Measurements from ENCODE around the gene ZNG1C.
"Not testable (repeated sequence)": the region's sequence is repeated elsewhere in the genome, so short reads cannot be mapped to it uniquely, and the experiment has no call there.

The ZNG1C gene

DNA sequence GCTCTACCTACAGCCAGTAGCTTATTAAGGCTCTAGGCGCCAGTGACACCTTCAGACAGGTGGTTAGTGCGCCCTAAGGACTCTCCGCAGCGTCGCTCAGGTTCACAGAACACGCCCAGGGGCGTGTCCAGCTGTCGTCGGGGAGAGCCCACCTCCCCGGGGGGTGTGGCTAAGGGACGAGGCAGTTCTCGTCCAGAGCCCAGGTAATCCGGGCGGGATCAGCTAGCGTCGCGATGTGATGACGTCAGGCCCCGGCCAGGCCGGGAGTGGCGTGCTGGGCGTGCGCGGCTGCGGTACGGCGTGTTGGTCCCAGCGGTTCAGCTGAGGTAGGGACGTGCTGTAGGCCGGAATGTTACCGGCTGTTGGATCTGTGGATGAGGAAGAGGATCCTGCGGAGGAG, at the start of gene ZNG1C:
TSS of gene ZNG1C (plus strand) at position 301 of the 400 bp plus-strand sequence. CDS start at position 350, 49 bp downstream.
- not testable (repeated sequence) for DNase-seq

DNA sequence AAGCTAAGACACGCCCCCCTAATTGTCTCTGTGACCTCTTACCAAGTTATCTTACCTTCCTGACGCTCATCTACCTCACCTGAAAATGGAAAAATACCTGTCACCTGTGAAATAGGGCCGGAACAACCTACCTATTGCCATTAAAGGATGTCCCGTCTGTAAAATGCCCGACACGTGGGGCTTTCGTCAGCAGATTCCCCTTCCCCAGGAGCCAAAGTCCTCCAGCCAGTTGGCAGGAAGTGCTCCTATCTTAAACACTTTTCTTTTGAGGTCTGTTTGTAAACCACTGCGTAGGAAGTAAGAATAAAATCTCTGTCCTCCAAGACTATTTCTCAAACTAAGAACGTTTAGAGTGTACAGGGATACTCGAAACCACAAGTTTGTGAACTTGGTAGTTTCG, 654 bp downstream of the ZNG1C start:
- DNase-seq, result not testable (repeated sequence)

GRCh38 chr9:68281041-68281440, 39.3 kb downstream of the ZNG1C start:
- not testable (repeated sequence) for DNase-seq

- DNase-seq, result not testable (repeated sequence)
Observed at GRCh38 chr9:68302567-68302966, 60.8 kb downstream of the ZNG1C start, which contains the start of gene FOXD4L3. TSS of gene FOXD4L3 (plus strand) at chr9:68302867. CDS start at chr9:68302952, 85 bp downstream.

DNA sequence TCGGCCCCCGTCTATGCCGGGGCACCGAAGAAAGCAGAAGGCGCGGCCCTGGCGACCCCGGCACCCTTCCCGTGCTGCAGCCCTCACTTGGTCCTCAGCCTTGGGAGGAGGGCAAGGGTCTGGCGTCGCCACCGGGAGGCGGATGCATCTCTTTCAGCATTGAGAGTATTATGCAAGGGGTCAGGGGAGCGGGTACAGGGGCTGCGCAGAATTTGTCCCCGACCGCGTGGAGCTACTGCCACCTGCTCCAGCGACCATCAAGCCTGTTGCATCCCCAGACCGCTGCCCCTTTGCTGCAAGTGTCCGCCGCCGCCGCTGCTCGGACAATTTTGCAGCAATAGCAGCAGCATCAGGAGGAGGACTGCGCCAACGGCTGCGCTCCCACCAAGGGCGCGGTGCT, 62.0 kb downstream of the ZNG1C start:
- not testable (repeated sequence) for DNase-seq

DNA sequence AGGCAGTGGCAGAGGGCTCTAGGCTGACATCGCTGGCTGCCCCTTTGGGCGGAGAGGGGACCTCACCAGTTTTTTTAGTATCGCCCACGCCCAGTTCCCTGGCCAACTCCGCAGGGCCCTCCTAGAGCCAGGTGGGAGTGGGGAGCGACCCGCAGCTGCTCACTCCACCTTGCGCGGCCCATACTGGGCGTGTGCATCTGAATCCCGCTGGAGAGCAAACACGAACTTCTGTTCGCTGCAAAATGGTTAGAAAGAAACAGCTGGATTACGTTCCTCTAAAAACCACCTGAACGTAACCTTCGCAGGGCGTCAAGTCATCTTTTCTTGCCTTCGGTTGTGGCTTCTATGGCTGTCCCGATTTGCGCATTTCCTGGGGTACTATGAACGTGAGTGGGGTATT, 62.4 kb downstream of the ZNG1C start:
- DNase-seq, result not testable (repeated sequence)

DNA sequence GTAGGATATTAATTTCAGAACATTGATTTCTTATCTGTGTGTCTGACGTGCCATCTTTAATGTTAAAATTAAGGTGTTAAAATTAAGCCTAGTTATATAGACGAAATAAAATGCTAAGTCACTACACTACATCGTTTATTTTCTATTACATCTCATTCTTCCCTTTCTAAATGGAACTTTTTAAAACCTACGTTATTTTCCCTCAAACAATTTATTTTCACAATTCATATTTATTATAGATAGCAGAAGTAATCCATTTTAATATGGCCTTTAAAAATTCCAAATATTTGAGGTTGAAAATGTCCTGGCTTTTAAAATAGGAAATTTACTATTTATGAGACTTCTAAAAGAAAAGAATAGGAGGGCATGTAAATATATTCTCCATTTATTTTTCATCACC, 63.0 kb downstream of the ZNG1C start:
- DNase-seq, result not testable (repeated sequence)

- DNase-seq, result not testable (repeated sequence)
Observed at GRCh38 chr9:68305680-68306285, 64.0 kb downstream of the ZNG1C start.

DNA sequence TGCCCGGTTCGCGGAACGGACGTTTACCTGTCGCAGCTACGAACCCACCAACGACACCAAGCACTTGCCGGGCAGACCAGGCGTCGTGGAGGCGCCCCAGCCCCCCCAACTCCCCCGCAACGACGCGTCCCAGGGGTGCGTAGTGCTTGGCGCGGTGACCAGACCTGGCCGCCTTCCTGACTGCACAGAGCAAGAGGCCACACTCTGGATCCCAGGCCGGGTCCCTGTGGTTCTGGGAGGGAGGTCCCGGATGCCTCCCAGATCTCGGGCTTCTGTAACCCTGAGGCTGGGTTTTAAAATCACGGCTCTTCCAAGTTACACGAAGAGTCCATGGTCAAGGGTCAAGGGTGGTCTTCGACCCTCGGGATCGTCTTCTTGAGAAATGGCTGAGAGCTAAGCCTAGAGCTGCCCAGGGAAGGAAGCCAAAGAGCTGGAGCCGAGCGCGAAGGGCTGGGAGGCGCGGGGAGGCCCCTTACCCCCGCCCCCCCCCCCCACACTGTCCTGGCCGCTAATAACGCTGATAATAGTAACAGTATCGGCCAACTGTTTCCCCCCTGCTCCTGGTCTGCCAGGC, 64.7 kb downstream of the ZNG1C start:
- not testable (repeated sequence) for DNase-seq

DNA sequence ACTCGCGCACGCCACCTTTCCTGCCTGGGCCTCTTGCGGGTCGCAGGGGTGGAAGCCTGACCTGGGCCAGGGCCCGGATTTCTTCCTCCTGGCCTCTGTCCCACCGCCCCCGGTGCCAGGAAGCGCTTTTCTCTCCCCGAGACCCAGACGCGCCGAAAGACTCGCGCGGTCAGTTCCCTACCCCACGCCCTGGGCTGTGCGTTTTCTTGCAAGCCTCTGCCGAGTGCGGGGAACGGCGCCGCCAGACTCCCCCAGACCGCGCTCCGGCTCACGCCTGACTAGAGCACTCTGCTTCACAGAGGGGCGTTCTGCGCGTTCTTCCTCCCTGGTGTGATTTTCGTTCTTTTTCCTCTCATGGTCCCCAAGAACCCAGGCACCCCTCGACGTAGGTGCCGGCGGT, 65.3 kb downstream of the ZNG1C start:
- DNase-seq, result not testable (repeated sequence)

DNA sequence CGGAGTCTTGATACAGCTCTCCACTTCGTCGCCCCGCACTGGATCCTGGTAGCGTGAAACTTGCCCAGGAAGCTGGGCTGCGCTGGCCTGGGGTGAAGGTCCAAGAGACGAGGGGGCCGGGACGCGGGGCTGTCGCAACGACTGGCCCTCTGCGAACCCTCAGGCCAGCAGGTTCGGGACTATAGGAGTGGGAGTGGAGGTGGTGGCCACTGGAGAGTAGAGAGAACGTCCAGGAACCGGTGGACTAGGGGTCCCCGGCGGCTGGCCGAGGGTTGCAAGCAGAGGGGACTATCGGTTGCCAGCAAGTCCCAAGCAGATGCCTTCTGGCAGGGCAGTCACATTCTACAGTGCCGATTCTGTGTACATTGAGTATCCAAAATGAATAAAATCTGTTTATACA, 65.9 kb downstream of the ZNG1C start:
- not testable (repeated sequence) for DNase-seq

DNA sequence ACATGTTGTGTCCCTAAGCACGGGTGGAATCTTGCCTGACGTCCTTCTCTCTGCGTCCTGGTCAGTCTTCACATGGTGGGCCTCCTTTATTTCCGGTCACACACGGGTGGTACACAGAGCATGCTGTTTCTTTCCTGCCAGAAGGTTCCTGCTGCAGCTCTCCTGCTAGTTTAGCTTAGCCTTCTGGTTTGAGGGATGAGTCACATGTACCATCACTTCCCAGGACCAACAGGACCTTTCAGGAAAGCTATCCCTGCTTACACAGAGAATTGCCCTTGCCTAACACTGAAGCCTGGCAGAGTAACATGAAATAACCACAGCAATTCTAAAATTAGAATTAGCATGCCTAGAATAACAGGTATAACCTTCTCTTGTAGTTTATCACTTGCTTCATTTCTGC, 69.4 kb downstream of the ZNG1C start:
- DNase-seq, result not testable (repeated sequence)

- DNase-seq, result not testable (repeated sequence)
Observed at GRCh38 chr9:68318209-68318608, 76.4 kb downstream of the ZNG1C start.

GRCh38 chr9:68323749-68324148, 82.0 kb downstream of the ZNG1C start:
- not testable (repeated sequence) for DNase-seq

- DNase-seq, result not testable (repeated sequence)
Observed at GRCh38 chr9:68324518-68324917, 82.7 kb downstream of the ZNG1C start.

- DNase-seq, result not testable (repeated sequence)
Observed at GRCh38 chr9:68329106-68329505, 87.3 kb downstream of the ZNG1C start.

- DNase-seq, result not testable (repeated sequence)
Observed at GRCh38 chr9:68330531-68331173, 88.9 kb downstream of the ZNG1C start.

DNA sequence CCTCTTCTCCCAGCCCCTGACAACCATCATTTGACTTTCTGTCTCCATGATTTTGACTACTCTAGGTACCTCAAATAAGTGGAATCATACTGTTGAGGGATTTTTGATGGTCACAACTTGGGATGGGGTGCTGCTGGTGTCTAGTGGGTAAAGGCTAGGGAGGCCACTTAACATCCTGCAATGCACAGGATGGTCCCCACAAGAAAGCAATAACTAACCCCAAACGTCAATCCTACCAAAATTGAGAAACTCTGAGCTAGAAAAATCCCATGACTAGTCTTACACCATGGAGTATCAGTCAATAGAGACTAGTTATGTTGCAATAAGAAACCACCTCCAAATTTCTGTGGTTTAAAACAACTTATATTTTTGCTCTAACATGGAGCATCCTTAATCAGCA, 90.3 kb downstream of the ZNG1C start:
- not testable (repeated sequence) for DNase-seq

- not testable (repeated sequence) for DNase-seq
Observed at GRCh38 chr9:68335935-68336334, 94.2 kb downstream of the ZNG1C start.

DNA sequence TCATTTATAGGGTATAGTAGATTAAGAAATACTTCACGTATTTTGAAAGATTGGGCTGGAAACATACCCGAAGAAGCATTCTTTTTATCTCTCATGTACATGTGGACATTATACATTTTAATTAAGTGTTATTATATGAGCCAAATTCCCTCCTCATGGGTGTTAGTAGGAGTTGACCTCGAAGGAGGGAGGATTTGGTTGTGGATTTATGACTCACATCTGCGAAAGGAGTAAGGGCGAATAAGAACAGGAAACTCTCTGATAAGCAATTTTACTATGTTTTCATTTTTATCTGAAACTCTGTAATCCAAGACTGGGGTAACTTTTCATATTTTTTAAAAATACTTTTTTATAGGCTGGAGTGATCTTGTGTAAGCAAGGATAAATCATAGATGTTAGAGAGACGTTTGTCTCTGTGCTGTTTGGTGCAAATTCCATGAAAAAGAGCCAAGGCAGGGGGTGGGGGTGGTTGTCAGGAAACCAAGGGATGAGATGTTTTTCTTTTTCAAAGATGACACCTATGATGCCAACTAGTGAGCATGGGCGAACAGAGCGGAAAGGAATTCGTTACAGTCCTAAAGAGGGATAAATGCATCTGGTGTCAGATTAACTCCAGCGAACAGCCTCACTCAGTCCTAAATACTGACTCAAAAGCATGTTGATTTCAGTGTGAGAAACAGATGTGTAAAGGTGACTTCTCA, 95.0 kb downstream of the ZNG1C start:
- not testable (repeated sequence) for DNase-seq

DNA sequence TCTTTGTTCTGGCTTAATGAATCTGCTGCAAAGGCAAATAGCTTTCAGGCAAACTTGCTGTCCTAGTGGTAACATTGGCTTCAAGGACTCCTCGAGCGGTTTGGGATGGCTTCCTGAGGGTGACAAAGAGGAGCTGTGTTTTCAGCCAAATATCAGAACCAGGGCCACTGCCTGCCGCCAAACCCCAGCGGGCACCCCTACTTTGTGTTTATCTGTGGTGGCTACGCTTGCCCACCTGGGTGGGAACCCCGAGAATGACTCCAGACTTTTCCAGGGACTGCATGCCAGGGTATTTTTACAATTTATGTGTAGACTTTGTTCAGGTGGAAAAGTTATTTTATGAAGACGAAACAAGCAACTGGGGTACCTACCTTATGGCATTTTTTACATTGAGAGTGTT, 96.2 kb downstream of the ZNG1C start:
- not testable (repeated sequence) for DNase-seq

GRCh38 chr9:68342265-68343025, 100.7 kb downstream of the ZNG1C start:
- not testable (repeated sequence) for DNase-seq

GRCh38 chr9:68343242-68343641, 101.5 kb downstream of the ZNG1C start:
- not testable (repeated sequence) for DNase-seq

All from EL (cell line).